Lung (tissue), 12 donors: Measurements from ENCODE around the gene RREB1. TPM values are rescaled to one million over a fixed set of nuclear protein-coding genes. Genes with fewer than 3 reads are reported as not detected.

ENCODE experiments used
- ATAC-seq: fragments of 200-7000 bp; cut with Tn5 transposase; one replicate; pipeline ENCODE4 v1.9.1; 2020; ENCODE audit warnings: moderate number of reproducible peaks; ENCODE audit not compliant: insufficient read depth, low FRiP score
- DNase-seq, 3 donors: peaks; one replicate each; pipeline ENCODE4 v3.0.0-alpha.2; 2013 to 2017
- H3K27ac ChIP-seq, 2 donors: one replicate each; pipeline ENCODE4 v1.5.1; 2013; ENCODE audit warnings: mild to moderate bottlenecking in 2 of 2, moderate library complexity in 2 of 2, control low read depth in 1 of 2, inconsistent platforms in 1 of 2, low read depth in 1 of 2, low read length in 1 of 2
- H3K27me3 ChIP-seq, 3 donors: one replicate each; pipeline ENCODE4 v1.5.1; 2013; ENCODE audit warnings: low read length in 2 of 3; ENCODE audit not compliant: control insufficient read depth in 3 of 3, insufficient read depth in 3 of 3
- H3K36me3 ChIP-seq, 4 donors: one replicate each; pipeline ENCODE4 v1.5.1; 2013; ENCODE audit warnings: low read length in 4 of 4, mild to moderate bottlenecking in 1 of 4, moderate library complexity in 1 of 4; ENCODE audit not compliant: control insufficient read depth in 4 of 4, insufficient read depth in 4 of 4
- H3K4me1 ChIP-seq, 5 donors: one replicate each; pipeline ENCODE4 v1.5.1; 2013; ENCODE audit warnings: low read length in 5 of 5, mild to moderate bottlenecking in 2 of 5, moderate library complexity in 1 of 5; ENCODE audit not compliant: control insufficient read depth in 5 of 5, insufficient read depth in 5 of 5
- H3K4me3 ChIP-seq: one replicate; pipeline ENCODE4 v1.5.1; 2013; ENCODE audit warnings: mild to moderate bottlenecking, control low read depth, moderate library complexity
- H3K9ac ChIP-seq, 2 donors: one replicate each; pipeline ENCODE4 v1.5.1; 2013; ENCODE audit warnings: low read length in 2 of 2, control low read depth in 1 of 2; ENCODE audit not compliant: insufficient read depth in 1 of 2
- H3K9me3 ChIP-seq, 4 donors: one replicate each; pipeline ENCODE4 v1.5.1; 2013; ENCODE audit warnings: low read length in 3 of 4, mild to moderate bottlenecking in 1 of 4, moderate library complexity in 1 of 4; ENCODE audit not compliant: control insufficient read depth in 4 of 4, insufficient read depth in 3 of 4
- CTCF ChIP-seq: IDR thresholded peaks from 2 replicates; pipeline ENCODE4 v1.5.1; 2012; ENCODE audit warnings: mild to moderate bottlenecking; ENCODE audit errors: control extremely low read depth, extremely low read depth
- WGBS, 2 donors: extraction: QIAGEN DNeasy Blood & Tissue Kit; methylation state at CpG; one replicate each; pipeline ENCODE4 v1.1.7; 2013; 5-methylcytosine and 5-hydroxymethylcytosine counted together
- polyA plus RNA-seq, 2 donors: library from polyadenylated mRNA; stranded (reverse); fragments of 200-250 nt; gene quantifications; one replicate each; pipeline ENCODE4 v1.2.1, GENCODE V29; 2013
- total RNA-seq, 2 donors: library from RNA; depleted of rRNA in 1 of 2; stranded (reverse); fragments of >200 nt in 1 of 2; gene quantifications; one replicate each; pipeline ENCODE4 v1.2.1, GENCODE V29; 2014 to 2021
- donor health status: control.
- donor health status: control.
- donor health status: Bipolar disorder and iron deficiency.
- donor health status: healthy.
- donor health status: DM: yes; HTN: yes; CAD: no.

Gene RREB1
- total and polyA plus RNA-seq, 4 donors = 8.9 to 54.7 (median 31.1) TPM

- H3K9me3 ChIP-seq = no peaks in the 10 kb centered on the region
- ATAC-seq = no peak
Measured at GRCh38 chr6:7142918-7143475, 35.2 kb downstream of the RREB1 start.

GRCh38 chr6:7143476-7143974 is 35.8 kb downstream of the RREB1 start:
- DNase-seq = peak; percentile 73 to 82 (median 74)
- TF ChIP-seq CTCF = no peak
- Histone ChIP-seq H3K9ac (no peak overlapping the region), H3K27ac (peak overlapping the region in 1 of 2 donors; percentile 10), H3K9me3 (no peaks in the 10 kb centered on the region), H3K4me1 (peaks cover 24 to 63% (median 41%) of the 10 kb centered on the region in 5 donors), H3K36me3 (no peaks in the 10 kb centered on the region), H3K27me3 (no peaks in the 10 kb centered on the region), H3K4me3 (no peak overlapping the region)
- no peak for ATAC-seq
- WGBS, 2 donors = 58 to 67% methylated on average over 7 of the region's 7 CpGs

More at GRCh38 chr6:7142918-7143475, 35.2 kb downstream of the RREB1 start:
- Histone ChIP-seq H3K27ac (no peak overlapping the region), H3K4me3 (no peak overlapping the region), H3K9ac (no peak overlapping the region), H3K36me3 (no peaks in the 10 kb centered on the region), H3K27me3 (no peaks in the 10 kb centered on the region), H3K4me1 (peaks cover 23 to 67% (median 43%) of the 10 kb centered on the region in 5 donors)
- WGBS, 2 donors = 80 to 85% methylated on average over 6 of the region's 6 CpGs
- TF ChIP-seq CTCF = no peak
- no peak for DNase-seq

GRCh38 chr6:7144872-7145584 is 37.3 kb downstream of the RREB1 start:
- WGBS, 2 donors = 30 to 47% methylated on average over 7 of the region's 7 CpGs
- TF ChIP-seq CTCF = no peak
- Histone ChIP-seq H3K9me3 (no peaks in the 10 kb centered on the region), H3K27me3 (no peaks in the 10 kb centered on the region), H3K4me3 (no peak overlapping the region), H3K27ac (peak overlapping the region; percentile 47 to 96), H3K9ac (peak overlapping the region in 1 of 2 donors; percentile 54), H3K4me1 (peaks cover 24 to 60% (median 38%) of the 10 kb centered on the region in 5 donors), H3K36me3 (no peaks in the 10 kb centered on the region)
- ATAC-seq (no peak), DNase-seq (peak in 1 of 3 donors; percentile 36)
